H9 (cell line): ENCODE results near the gene PRR33. TPM values are rescaled to one million over a fixed set of nuclear protein-coding genes. Genes with fewer than 3 reads are reported as not detected.

Experiments used
- DNase-seq: peaks from one replicate; pipeline ENCODE4 v3.0.0-alpha.2; 2017
- H2AFZ ChIP-seq: one replicate; pipeline ENCODE4 v1.6.1; 2013; ENCODE audit warnings: mild to moderate bottlenecking, low read length, control low read depth, moderate library complexity
- H2AK5ac ChIP-seq: 2 replicates; pipeline ENCODE4 v1.6.1; 2013; ENCODE audit warnings: low read length, control low read depth, mixed read lengths; ENCODE audit not compliant: insufficient read length
- H2BK120ac ChIP-seq: one replicate; pipeline ENCODE4 v1.6.1; 2013; ENCODE audit warnings: low read depth, mild to moderate bottlenecking, low read length, control low read depth, inconsistent platforms; ENCODE audit not compliant: poor library complexity, severe bottlenecking
- H2BK12ac ChIP-seq: 2 replicates; pipeline ENCODE4 v1.6.1; 2013; ENCODE audit warnings: low read length, control low read depth, mixed read lengths, low read depth; ENCODE audit not compliant: insufficient read length
- H2BK15ac ChIP-seq: 2 replicates; pipeline ENCODE4 v1.6.1; 2013; ENCODE audit warnings: low read depth, low read length, control low read depth
- H2BK20ac ChIP-seq: one replicate; pipeline ENCODE4 v1.6.1; 2013; ENCODE audit warnings: low read depth, mild to moderate bottlenecking, low read length, control low read depth, inconsistent platforms; ENCODE audit not compliant: poor library complexity, severe bottlenecking
- H2BK5ac ChIP-seq: 2 replicates; pipeline ENCODE4 v1.6.1; 2013; ENCODE audit warnings: low read length, control low read depth, mixed read lengths; ENCODE audit not compliant: insufficient read length
- H3K14ac ChIP-seq: 2 replicates; pipeline ENCODE4 v1.6.1; 2013; ENCODE audit warnings: low read length, control low read depth; ENCODE audit not compliant: insufficient read depth
- H3K18ac ChIP-seq: 2 replicates; pipeline ENCODE4 v1.6.1; 2013; ENCODE audit warnings: low read depth, mild to moderate bottlenecking, mixed read lengths, low read length, control low read depth; ENCODE audit not compliant: insufficient read length
- H3K23ac ChIP-seq: 2 replicates; pipeline ENCODE4 v1.6.1; 2013; ENCODE audit warnings: low read length, control low read depth, mixed read lengths, low read depth; ENCODE audit not compliant: insufficient read length
- H3K23me2 ChIP-seq: 2 replicates; pipeline ENCODE4 v1.6.1; 2013; ENCODE audit warnings: low read depth, mild to moderate bottlenecking, mixed read lengths, low read length, control low read depth; ENCODE audit not compliant: insufficient read length, poor library complexity, severe bottlenecking
- H3K27ac ChIP-seq: 2 replicates; pipeline ENCODE4 v1.5.1; 2013; ENCODE audit warnings: low read length, control low read depth, mixed read lengths, low read depth; ENCODE audit not compliant: insufficient read length
- H3K27me3 ChIP-seq: 2 replicates; pipeline ENCODE4 v1.6.1; 2013; ENCODE audit warnings: low read length, control low read depth, inconsistent platforms; ENCODE audit not compliant: insufficient read depth
- H3K4ac ChIP-seq: 2 replicates; pipeline ENCODE4 v1.6.1; 2013; ENCODE audit warnings: low read depth, mild to moderate bottlenecking, control low read depth, inconsistent platforms, low read length, moderate library complexity
- H3K4me1 ChIP-seq: 2 replicates; pipeline ENCODE4 v1.6.1; 2013; ENCODE audit warnings: low read length, control low read depth, inconsistent platforms; ENCODE audit not compliant: insufficient read depth
- H3K4me2 ChIP-seq: 2 replicates; pipeline ENCODE4 v1.6.1; 2013; ENCODE audit warnings: low read length, control low read depth, mixed read lengths; ENCODE audit not compliant: insufficient read length, insufficient read depth
- H3K56ac ChIP-seq: 2 replicates; pipeline ENCODE4 v1.6.1; 2013; ENCODE audit warnings: low read depth, mild to moderate bottlenecking, mixed read lengths, low read length, control low read depth; ENCODE audit not compliant: insufficient read length
- H3K79me1 ChIP-seq: 2 replicates; pipeline ENCODE4 v1.6.1; 2013; ENCODE audit warnings: low read depth, mild to moderate bottlenecking, moderate library complexity, low read length, control low read depth, inconsistent platforms; ENCODE audit not compliant: insufficient read depth, poor library complexity, severe bottlenecking
- H3K79me2 ChIP-seq: 2 replicates; pipeline ENCODE4 v1.6.1; 2013; ENCODE audit warnings: low read length, control low read depth, inconsistent platforms; ENCODE audit not compliant: insufficient read depth
- H3K9ac ChIP-seq: 2 replicates; pipeline ENCODE4 v1.6.1; 2013; ENCODE audit warnings: low read length, control low read depth, mixed read lengths; ENCODE audit not compliant: insufficient read length; ENCODE audit errors: extremely low read depth
- H3K9me3 ChIP-seq: one replicate; pipeline ENCODE4 v1.6.1; 2013; ENCODE audit warnings: low read depth, low read length, inconsistent platforms; ENCODE audit not compliant: control insufficient read depth
- H3T11ph ChIP-seq: one replicate; pipeline ENCODE4 v1.6.1; 2013; ENCODE audit warnings: mild to moderate bottlenecking, low read length, control low read depth, inconsistent platforms
- H4K20me1 ChIP-seq: one replicate; pipeline ENCODE4 v1.6.1; 2013; ENCODE audit not compliant: control insufficient read depth, insufficient read length, insufficient read depth
- H4K5ac ChIP-seq: 2 replicates; pipeline ENCODE4 v1.6.1; 2013; ENCODE audit warnings: low read depth, mild to moderate bottlenecking, mixed read lengths, low read length, control low read depth; ENCODE audit not compliant: insufficient read length
- H4K8ac ChIP-seq: replicated peaks from 2 replicates; pipeline ENCODE4 v1.6.1; 2013; ENCODE audit warnings: low read length, control low read depth, mixed read lengths, low read depth; ENCODE audit not compliant: insufficient read length
- H4K91ac ChIP-seq: 2 replicates; pipeline ENCODE4 v1.6.1; 2013; ENCODE audit warnings: low read depth, mild to moderate bottlenecking, moderate library complexity, mixed read lengths, low read length, control low read depth; ENCODE audit not compliant: insufficient read length
- H3K27ac Mint-ChIP-seq, 3 experiments: 2 replicates in 2 of 3; 3 replicates in 1 of 3; pipeline ENCODE4 v1.8.0; 2020 to 2021; ENCODE audit warnings: mixed read lengths in 3 of 3, mild to moderate bottlenecking in 1 of 3, moderate library complexity in 1 of 3
- H3K27me3 Mint-ChIP-seq: 2 replicates; pipeline ENCODE4 v1.8.0; 2021; ENCODE audit warnings: low read depth, mild to moderate bottlenecking, moderate library complexity, mixed read lengths
- H3K36me3 Mint-ChIP-seq, 3 experiments: 2 replicates in 2 of 3; 3 replicates in 1 of 3; pipeline ENCODE4 v1.8.0; 2020 to 2021; ENCODE audit warnings: low read depth in 3 of 3, mixed read lengths in 3 of 3; ENCODE audit not compliant: insufficient read depth in 1 of 3
- H3K4me1 Mint-ChIP-seq, 2 experiments: 2 replicates each; pipeline ENCODE4 v1.8.0; 2020; ENCODE audit warnings: mixed read lengths in 2 of 2
- H3K4me3 Mint-ChIP-seq, 2 experiments: 2 replicates in 1 of 2; 3 replicates in 1 of 2; pipeline ENCODE4 v1.8.0; 2020 to 2021; ENCODE audit warnings: mild to moderate bottlenecking in 2 of 2, mixed read lengths in 2 of 2, moderate library complexity in 1 of 2
- H3K9me3 Mint-ChIP-seq, 2 experiments: 2 replicates in 1 of 2; 3 replicates in 1 of 2; pipeline ENCODE4 v1.8.0; 2020; ENCODE audit warnings: mild to moderate bottlenecking in 2 of 2, mixed read lengths in 2 of 2, moderate library complexity in 1 of 2
- CTCF ChIP-seq: fragments of 200-600 bp; sonication (generic); conservative IDR thresholded peaks from 3 replicates; pipeline ENCODE4 v1.8.0; 2021; ENCODE audit warnings: antibody characterized with exemption, mild to moderate bottlenecking
- WGBS: extraction: QIAGEN DNeasy Blood & Tissue Kit; methylation state at CpG from one replicate; pipeline ENCODE4 v1.1.7; 2013; ENCODE audit warnings: missing lambda C conversion rate, low lambda C conversion rate, mixed read lengths; ENCODE audit not compliant: insufficient read length; ENCODE audit errors: extremely low coverage; 5-methylcytosine and 5-hydroxymethylcytosine counted together
- total RNA-seq: library from RNA; stranded (reverse); gene quantifications from 2 replicates; pipeline ENCODE4 v1.2.1, GENCODE V29; 2021

The PRR33 gene
- total RNA-seq, 1 experiment from 2014 or later = not detected

- Histone ChIP-seq H3K9ac (no peak overlapping the region), H3K27ac (no peak overlapping the region), H3T11ph (no peak overlapping the region), H3K4ac (no peak overlapping the region), H3K23ac (no peak overlapping the region), H2BK12ac (no peak overlapping the region), H3K79me1 (no peaks in the 10 kb centered on the region), H4K8ac (no peak overlapping the region), H3K9me3 (no peaks in the 10 kb centered on the region), H3K23me2 (no peaks in the 10 kb centered on the region), H2BK20ac (no peak overlapping the region), H2AK5ac (no peak overlapping the region), H3K79me2 (no peaks in the 10 kb centered on the region), H4K20me1 (no peaks in the 10 kb centered on the region), H3K4me1 (no peaks in the 10 kb centered on the region), H3K27me3 (no peaks in the 10 kb centered on the region), H3K18ac (no peak overlapping the region), H4K5ac (no peak overlapping the region), H4K91ac (no peak overlapping the region), H2BK15ac (no peak overlapping the region), H2BK120ac (no peak overlapping the region), H3K14ac (no peak overlapping the region; the same call in 1 of the 2 replicates), H2BK5ac (no peak overlapping the region), H3K56ac (no peak overlapping the region), H2AFZ (no peak overlapping the region), H3K4me2 (no peak overlapping the region)
- H3K27me3 Mint-ChIP-seq = peaks cover 2% of the 10 kb centered on the region; the same call in 1 of the 2 replicates
- no peak overlapping the region for H3K27ac Mint-ChIP-seq
- no peaks in the 10 kb centered on the region for H3K9me3 Mint-ChIP-seq
- WGBS = no CpG with 5 or more reads among the region's 32 CpGs
- DNase-seq = no peak
- H3K36me3 Mint-ChIP-seq = no peaks in the 10 kb centered on the region
- no peak overlapping the region for H3K4me3 Mint-ChIP-seq
- peaks cover 2 to 7% of the 10 kb centered on the region in 2 experiments; a peak in 1 of 4 replicates for H3K4me1 Mint-ChIP-seq
- TF ChIP-seq CTCF = no peak
Observed at GRCh38 chr11:1879941-1880720, 11.6 kb downstream of the PRR33 start.
